MCF 10A (cell line): Measurements from ENCODE around the gene TP53BP2. TPM values are rescaled to one million over a fixed set of nuclear protein-coding genes. Genes with fewer than 3 reads are reported as not detected.
A peak's percentile ranks its signal among the peaks of the same experiment; 100 is the strongest.
"Not testable (repeated sequence)": the region's sequence is repeated elsewhere in the genome, so short reads cannot be mapped to it uniquely, and the experiment has no call there.

Source experiments
- BruUV-seq: library from RNA; stranded (reverse); fragments of 400-500 nt; replicated peaks from 2 replicates; lab custom pipeline; 2021; lab: Mats Ljungman, UMichigan
- CTCF ChIA-PET: fragments of 300-600 bp; sonication (Branson Sonifier 250); formaldehyde crosslinking; extraction: SDS; loops from one replicate; lab custom pipeline; 2021; ENCODE audit warnings: antibody characterized with exemption, inconsistent platforms; lab: Yijun Ruan, JAX
- POLR2A ChIA-PET: fragments of 300-600, 350-650 bp; sonication (Branson Sonifier 250); formaldehyde crosslinking; extraction: SDS; loops from one replicate; lab custom pipeline; 2020; ENCODE audit warnings: antibody characterized with exemption, inconsistent platforms; lab: Yijun Ruan, JAX
- DNase-seq: peaks from one replicate; pipeline ENCODE4 v3.0.0-alpha.2; 2018; ENCODE audit not compliant: unreplicated experiment
- H3K27ac Mint-ChIP-seq: one replicate; pipeline ENCODE4 v1.8.0; 2022; ENCODE audit warnings: mild to moderate bottlenecking, low read depth, mixed read lengths; ENCODE audit not compliant: unreplicated experiment
- H3K27me3 Mint-ChIP-seq: one replicate; pipeline ENCODE4 v1.8.0; 2022; ENCODE audit warnings: mixed read lengths; ENCODE audit not compliant: insufficient read depth, unreplicated experiment
- H3K36me3 Mint-ChIP-seq: one replicate; pipeline ENCODE4 v1.8.0; 2022; ENCODE audit warnings: mild to moderate bottlenecking, moderate library complexity, mixed read lengths; ENCODE audit not compliant: insufficient read depth, unreplicated experiment
- H3K4me1 Mint-ChIP-seq: one replicate; pipeline ENCODE4 v1.8.0; 2022; ENCODE audit warnings: mixed read lengths; ENCODE audit not compliant: insufficient read depth, unreplicated experiment
- H3K4me3 Mint-ChIP-seq: one replicate; pipeline ENCODE4 v1.8.0; 2022; ENCODE audit warnings: mild to moderate bottlenecking, moderate library complexity, mixed read lengths; ENCODE audit not compliant: unreplicated experiment
- H3K9me3 Mint-ChIP-seq: one replicate; pipeline ENCODE4 v1.8.0; 2022; ENCODE audit warnings: mixed read lengths; ENCODE audit not compliant: unreplicated experiment
- intact Hi-C: fragments of 100-400 bp; cut with micrococcal nuclease; formaldehyde crosslinking; loops from 2 replicates; pipeline ENCODE4 v1.14.1; 2022
- total RNA-seq: library from RNA; stranded (reverse); gene quantifications from 2 replicates; pipeline ENCODE4 v1.2.3, GENCODE V29; 2022
- TF ChIP-seq, protein P1 (sequence below): fragments of 200-600 bp; IDR thresholded peaks from one replicate; pipeline ENCODE4 v1.8.0; 2022; ENCODE audit warnings: antibody characterized with exemption, mild to moderate bottlenecking; ENCODE audit not compliant: unreplicated experiment

TP53BP2 gene
- total RNA-seq, 1 experiment from 2014 or later = 64.0 TPM

DNA sequence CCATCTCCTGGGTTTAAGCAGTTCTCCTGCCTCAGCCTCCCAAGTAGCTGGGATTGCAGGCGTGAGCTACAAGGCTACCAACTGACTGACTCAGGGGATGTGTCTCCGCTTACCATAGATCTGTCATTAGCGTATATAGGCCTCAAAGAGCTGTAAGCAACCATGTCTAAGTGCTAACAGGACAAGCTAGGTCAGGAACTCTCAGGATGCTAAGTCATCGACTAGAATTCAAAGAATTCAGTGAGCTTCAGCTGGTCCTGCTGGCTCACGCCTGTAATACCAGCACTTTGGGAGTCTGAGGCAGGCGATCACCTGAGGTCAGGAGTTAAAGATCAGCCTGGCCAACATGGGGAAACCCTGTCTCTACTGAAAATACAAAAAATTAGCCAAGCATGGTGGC, 103.9 kb downstream of the TP53BP2 start:
- intact Hi-C loops = no loop called here
- Mint-ChIP-seq H3K36me3 (peaks cover 80% of the 10 kb centered on the region), H3K27me3 (no peaks in the 10 kb centered on the region), H3K9me3 (no peaks in the 10 kb centered on the region), H3K27ac (peak overlapping the region; percentile 79), H3K4me3 (no peak overlapping the region), H3K4me1 (peaks cover 32% of the 10 kb centered on the region)
- ChIA-PET CTCF (interaction anchor here (0.6 to 5.7 kb wide), 11 partner anchors 8 to 690 kb away, joined by 3 to 70 read pairs (median 6); partner anchors contain the start of gene CAPN2), POLR2A (interaction anchor here (0.9 to 6.2 kb wide), 8 partner anchors 16 to 103 kb away, joined by 3 to 64 read pairs (median 10); partner anchors contain the start of gene CAPN2)
- TF ChIP-seq, protein P1, sequence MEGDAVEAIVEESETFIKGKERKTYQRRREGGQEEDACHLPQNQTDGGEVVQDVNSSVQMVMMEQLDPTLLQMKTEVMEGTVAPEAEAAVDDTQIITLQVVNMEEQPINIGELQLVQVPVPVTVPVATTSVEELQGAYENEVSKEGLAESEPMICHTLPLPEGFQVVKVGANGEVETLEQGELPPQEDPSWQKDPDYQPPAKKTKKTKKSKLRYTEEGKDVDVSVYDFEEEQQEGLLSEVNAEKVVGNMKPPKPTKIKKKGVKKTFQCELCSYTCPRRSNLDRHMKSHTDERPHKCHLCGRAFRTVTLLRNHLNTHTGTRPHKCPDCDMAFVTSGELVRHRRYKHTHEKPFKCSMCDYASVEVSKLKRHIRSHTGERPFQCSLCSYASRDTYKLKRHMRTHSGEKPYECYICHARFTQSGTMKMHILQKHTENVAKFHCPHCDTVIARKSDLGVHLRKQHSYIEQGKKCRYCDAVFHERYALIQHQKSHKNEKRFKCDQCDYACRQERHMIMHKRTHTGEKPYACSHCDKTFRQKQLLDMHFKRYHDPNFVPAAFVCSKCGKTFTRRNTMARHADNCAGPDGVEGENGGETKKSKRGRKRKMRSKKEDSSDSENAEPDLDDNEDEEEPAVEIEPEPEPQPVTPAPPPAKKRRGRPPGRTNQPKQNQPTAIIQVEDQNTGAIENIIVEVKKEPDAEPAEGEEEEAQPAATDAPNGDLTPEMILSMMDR = no peak
- no TSS peak for BruUV-seq
- no peak for DNase-seq

DNA sequence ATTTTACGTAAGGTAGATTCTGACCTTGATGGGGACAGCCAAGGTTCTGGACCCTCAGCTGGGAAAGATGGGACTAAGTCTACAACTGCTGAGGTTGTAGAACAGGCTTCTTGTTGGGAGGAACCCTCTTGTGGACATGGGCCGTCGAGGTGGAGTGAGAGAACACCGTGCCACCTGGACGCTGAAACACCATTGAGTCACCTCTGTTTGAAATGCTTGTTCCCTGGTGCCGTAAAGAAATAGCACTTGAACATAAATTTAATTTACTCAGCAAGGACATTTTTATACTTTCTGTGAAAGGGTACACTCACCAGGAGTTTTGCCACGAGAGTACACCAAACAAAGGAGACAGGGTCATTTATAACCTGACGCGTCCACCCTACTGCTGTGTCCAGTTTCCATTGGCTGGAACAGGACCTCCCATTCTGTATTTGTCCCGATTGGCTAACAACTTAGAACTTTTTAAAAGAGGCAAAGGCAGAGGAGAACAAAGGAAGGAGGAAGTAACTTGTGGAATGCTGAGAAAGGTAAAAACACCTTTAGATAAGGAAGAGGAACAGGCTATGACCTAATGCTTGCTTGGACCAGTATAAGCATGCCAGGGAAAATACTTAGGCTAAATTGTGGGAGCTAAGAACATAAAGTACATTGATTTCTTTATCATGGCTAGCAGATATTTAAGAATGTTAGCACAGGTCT, 105.6 kb downstream of the TP53BP2 start:
- BruUV-seq, intact Hi-C loops, H3K9me3 Mint-ChIP-seq, H3K27me3 Mint-ChIP-seq, H3K4me3 Mint-ChIP-seq, DNase-seq: not testable (repeated sequence)
- CTCF ChIA-PET = interaction anchor here (0.6 to 5.7 kb wide), 11 partner anchors 9 to 64 kb away, joined by 3 to 70 read pairs (median 5); partner anchors contain the start of gene CAPN2
- Mint-ChIP-seq H3K27ac (peak overlapping the region; percentile 82), H3K4me1 (peaks cover 42% of the 10 kb centered on the region), H3K36me3 (peaks cover 70% of the 10 kb centered on the region)
- POLR2A ChIA-PET = interaction anchor here (0.7 to 6.2 kb wide), 17 partner anchors 7 to 619 kb away, joined by 3 to 64 read pairs (median 8); partner anchors contain the start of gene CAPN2

DNA sequence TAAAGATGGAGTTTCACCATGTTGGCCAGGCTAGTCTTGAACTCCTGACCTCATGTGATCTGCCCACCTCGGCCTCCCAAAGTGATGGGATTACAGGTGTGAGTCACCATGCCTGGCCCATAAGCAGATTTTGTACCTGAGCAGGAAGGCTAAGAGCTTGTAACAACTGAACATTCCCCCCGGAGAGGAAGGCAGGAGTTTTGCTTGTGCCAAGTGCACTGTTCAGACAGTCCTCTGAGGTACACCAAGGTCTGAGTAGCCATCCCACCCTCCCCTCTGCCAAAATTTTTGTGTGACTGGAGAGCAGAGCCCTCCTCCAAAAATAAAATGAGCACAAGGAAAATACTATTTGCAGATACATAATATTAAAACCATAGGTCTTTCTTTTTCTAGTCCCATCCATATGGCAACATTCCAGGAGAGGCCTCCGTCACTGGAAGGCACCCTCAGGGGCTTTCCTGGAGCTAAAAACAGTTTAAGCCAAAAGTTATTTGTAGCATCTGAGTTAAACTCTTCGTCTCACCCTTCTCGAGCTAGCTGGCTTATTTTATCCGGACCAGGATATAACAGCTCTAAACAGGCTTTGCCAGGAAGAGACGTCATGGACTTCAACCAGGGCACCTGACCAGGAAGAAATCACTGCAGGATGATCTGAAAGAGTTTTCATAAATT, 106.2 kb downstream of the TP53BP2 start:
- Mint-ChIP-seq H3K4me1 (peaks cover 42% of the 10 kb centered on the region), H3K36me3 (peaks cover 70% of the 10 kb centered on the region), H3K4me3 (no peak overlapping the region), H3K9me3 (no peaks in the 10 kb centered on the region), H3K27ac (peak overlapping the region; percentile 82), H3K27me3 (no peaks in the 10 kb centered on the region)
- no TSS peak for BruUV-seq
- DNase-seq = peak; percentile 85
- ChIA-PET CTCF (interaction anchor here (0.6 to 5.7 kb wide), 17 partner anchors 9 to 627 kb away, joined by 3 to 70 read pairs (median 4); partner anchors contain the start of gene CAPN2), POLR2A (interaction anchor here (0.7 to 6.2 kb wide), 18 partner anchors 8 to 620 kb away, joined by 3 to 64 read pairs (median 7); partner anchors contain the start of gene CAPN2)
- TF ChIP-seq, protein P1 = no peak
- intact Hi-C loops = loop anchor here (2.0 kb wide), 1 partner anchor 39 kb away; no protein-coding TSS in a partner anchor

DNA sequence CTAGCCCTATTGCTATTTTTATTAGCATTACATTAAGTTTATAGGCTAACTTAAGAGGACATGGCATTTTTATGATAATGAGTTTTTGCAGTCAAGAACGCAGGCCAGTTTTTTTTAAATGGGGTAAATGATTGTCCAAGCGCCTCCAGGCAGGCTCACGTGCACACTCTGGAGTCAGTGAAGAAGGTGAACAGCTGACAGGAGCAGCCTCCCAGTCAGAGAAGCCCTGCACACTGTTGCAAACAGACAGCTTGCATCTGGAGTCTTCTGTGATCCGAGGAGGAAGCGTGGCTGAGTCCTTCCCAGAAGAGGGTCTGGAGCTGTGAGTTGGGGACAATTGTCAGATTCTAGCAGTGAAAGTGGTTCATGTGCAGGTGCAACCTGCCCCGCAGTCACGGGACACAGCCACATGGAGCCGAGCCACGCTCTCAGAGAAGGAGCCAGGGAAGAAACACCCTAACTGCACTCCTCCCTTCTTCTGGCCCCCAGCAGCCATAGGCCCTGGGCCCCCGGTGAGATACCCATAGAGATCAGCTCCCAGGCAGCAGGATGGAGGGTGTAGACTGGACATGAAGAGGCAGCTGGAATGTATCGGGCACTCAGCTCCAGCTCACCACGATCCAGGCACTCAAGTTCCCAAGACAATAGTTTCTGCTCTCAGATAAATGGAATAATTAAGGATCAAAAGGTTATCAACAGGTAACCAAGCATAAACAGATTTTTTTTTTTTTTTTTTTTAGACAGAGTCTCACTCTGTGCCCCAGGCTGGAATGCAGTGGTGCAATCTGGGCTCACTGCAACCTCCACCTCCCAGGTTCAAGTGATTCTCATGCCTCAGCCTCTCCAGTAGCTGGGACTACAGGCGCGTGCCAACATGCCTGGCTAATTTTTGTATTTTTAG, 107.0 kb downstream of the TP53BP2 start:
- no peaks in the 10 kb centered on the region for H3K9me3 Mint-ChIP-seq
- POLR2A ChIA-PET = interaction anchor here (0.7 to 6.2 kb wide), 16 partner anchors 8 to 38 kb away, joined by 3 to 64 read pairs (median 7); partner anchors contain the start of gene CAPN2
- H3K27me3 Mint-ChIP-seq = no peaks in the 10 kb centered on the region
- peak overlapping the region; percentile 82 for H3K27ac Mint-ChIP-seq
- H3K4me1 Mint-ChIP-seq = peaks cover 42% of the 10 kb centered on the region
- peak; percentile 72 for DNase-seq
- TF ChIP-seq, protein P1 = no peak
- peaks cover 70% of the 10 kb centered on the region for H3K36me3 Mint-ChIP-seq
- no TSS peak for BruUV-seq
- no peak overlapping the region for H3K4me3 Mint-ChIP-seq
- intact Hi-C loops = loop anchor here (2.0 kb wide), 1 partner anchor 38 kb away; no protein-coding TSS in a partner anchor
- CTCF ChIA-PET = interaction anchor here (0.6 to 5.7 kb wide), 18 partner anchors 11 to 1179 kb away, joined by 3 to 70 read pairs (median 4); partner anchors contain the start of gene CAPN2
